Panc1 (cell line): Measurements from ENCODE around the gene DOK7. TPM values are rescaled to one million over a fixed set of nuclear protein-coding genes. Genes with fewer than 3 reads are reported as not detected.

Experiments used
- ATAC-seq: fragments of 200-7000 bp; cut with Tn5 transposase; 2 replicates; pipeline ENCODE4 v1.9.1; 2020; ENCODE audit warnings: mild to moderate bottlenecking, moderate library complexity
- BruUV-seq: library from RNA; stranded (reverse); fragments of 400-500 nt; replicated peaks from 2 replicates; lab custom pipeline; 2021; lab: Mats Ljungman, UMichigan
- CTCF ChIA-PET: fragments of 300-600 bp; sonication (Branson Sonifier 250); formaldehyde crosslinking; loops from one replicate; lab custom pipeline; 2022; ENCODE audit warnings: antibody characterized with exemption; lab: Charles Lee
- POLR2A ChIA-PET: fragments of 300-600 bp; sonication (Branson Sonifier 250); formaldehyde crosslinking; loops from one replicate; lab custom pipeline; 2022; ENCODE audit warnings: antibody characterized with exemption; lab: Charles Lee
- DNase-seq: peaks from one replicate; pipeline ENCODE4 v3.0.0-alpha.2; 2010; ENCODE audit warnings: low read depth, low spot score
- H3K27ac ChIP-seq: 2 replicates; pipeline ENCODE4 v1.5.1; 2011; ENCODE audit warnings: mild to moderate bottlenecking, low read length, inconsistent platforms
- H3K27me3 ChIP-seq: fragments of 200-500 bp; sonication (Bioruptor generic); 2 replicates; pipeline ENCODE4 v1.6.0; 2014; ENCODE audit warnings: low read length, inconsistent platforms; ENCODE audit not compliant: control insufficient read depth, insufficient read depth
- H3K36me3 ChIP-seq: fragments of 200-500 bp; sonication (Bioruptor generic); 2 replicates; pipeline ENCODE4 v1.5.1; 2014; ENCODE audit warnings: inconsistent platforms, mild to moderate bottlenecking, low read length, moderate library complexity; ENCODE audit not compliant: control insufficient read depth, insufficient read depth
- H3K4me1 ChIP-seq: 2 replicates; pipeline ENCODE4 v1.5.1; 2011; ENCODE audit warnings: inconsistent platforms, mild to moderate bottlenecking, low read length, moderate library complexity; ENCODE audit not compliant: control insufficient read depth, insufficient read depth
- H3K4me3 ChIP-seq, 2 experiments: 2 replicates each; pipeline ENCODE4 v1.5.1; 2011 to 2012; ENCODE audit warnings: low read depth in 2 of 2, low read length in 2 of 2, mild to moderate bottlenecking in 2 of 2, inconsistent platforms in 1 of 2, moderate library complexity in 1 of 2
- H3K9me3 ChIP-seq: fragments of 200-500 bp; sonication (Bioruptor generic); 2 replicates; pipeline ENCODE4 v1.5.1; 2014; ENCODE audit warnings: low read depth, mild to moderate bottlenecking, inconsistent platforms, low read length, moderate library complexity; ENCODE audit not compliant: control insufficient read depth, insufficient read depth
- POLR2AphosphoS5 ChIP-seq: IDR thresholded peaks from 2 replicates; pipeline ENCODE4 v1.6.1; 2012; ENCODE audit warnings: mild to moderate bottlenecking, low read depth, low read length, moderate library complexity
- SIN3A ChIP-seq: IDR thresholded peaks from 2 replicates; pipeline ENCODE4 v1.6.1; 2012; ENCODE audit warnings: low read depth, mild to moderate bottlenecking, low read length, moderate library complexity, borderline replicate concordance; ENCODE audit not compliant: insufficient read depth
- in situ Hi-C: cut with HindIII; loops from 2 replicates; pipeline ENCODE4 v1.10.0; 2016; ENCODE audit warnings: low sequenced_read_pairs, low pct_unique_long_range_greater_than_20kb
- intact Hi-C: fragments of 100-400 bp; cut with micrococcal nuclease; formaldehyde crosslinking; loops from one replicate; pipeline ENCODE4 v1.10.0; 2022; ENCODE audit not compliant: unreplicated experiment
- total RNA-seq: library from RNA; stranded (reverse); gene quantifications from one replicate; pipeline ENCODE4 v1.2.1, GENCODE V29; 2021; ENCODE audit not compliant: unreplicated experiment
- TF ChIP-seq, protein P1 (sequence below), 2 experiments: IDR thresholded peaks; 2 replicates each; pipeline ENCODE4 v1.6.1; 2011 to 2012; ENCODE audit warnings: low read depth in 2 of 2, control low read depth in 1 of 2, low read length in 1 of 2, mild to moderate bottlenecking in 1 of 2, moderate library complexity in 1 of 2; ENCODE audit not compliant: insufficient read depth in 1 of 2
- TF ChIP-seq, protein P2 (sequence below): fragments of 450-650 bp; IDR thresholded peaks from 2 replicates; pipeline ENCODE4 v1.5.1; 2017; ENCODE audit warnings: mild to moderate bottlenecking

Gene DOK7
- total RNA-seq, 1 experiment from 2014 or later, result 2.4 TPM

DNA sequence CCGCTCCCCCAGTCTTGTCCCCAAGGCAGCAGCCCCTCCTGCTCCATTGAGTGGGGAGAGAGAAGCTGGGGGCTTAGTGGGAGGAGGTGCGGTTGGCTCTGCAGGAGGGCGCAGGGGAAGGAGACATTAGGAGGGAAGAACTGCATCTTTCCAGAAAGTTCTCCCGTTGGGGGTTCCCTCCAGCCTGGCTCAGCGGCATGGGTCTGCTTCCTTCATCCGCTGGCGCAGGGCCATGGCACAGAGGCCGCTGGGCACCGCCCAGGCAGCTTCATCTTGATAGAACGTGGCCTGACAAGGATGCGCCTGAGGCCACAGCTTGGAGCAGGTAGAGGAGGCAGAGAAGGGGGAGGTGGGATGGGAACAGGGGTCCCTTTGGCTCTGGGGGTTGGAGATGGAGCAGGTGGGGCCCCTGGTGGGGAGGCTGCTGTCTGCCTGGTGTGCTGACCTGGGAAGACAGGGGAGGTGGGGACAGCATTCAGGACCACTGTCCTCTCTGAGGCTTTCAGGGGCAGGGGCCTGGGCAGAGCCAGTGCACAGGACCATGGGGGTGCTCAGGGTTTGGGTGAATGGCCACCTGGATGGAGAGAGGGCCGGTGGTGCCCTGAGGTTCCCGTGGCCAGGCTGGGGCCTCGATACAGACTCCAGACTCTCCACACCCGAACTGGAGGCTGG is 12.1 kb downstream of the DOK7 start:
- no peaks in the 10 kb centered on the region for H3K27me3 ChIP-seq
- no TSS peak for BruUV-seq

DNA sequence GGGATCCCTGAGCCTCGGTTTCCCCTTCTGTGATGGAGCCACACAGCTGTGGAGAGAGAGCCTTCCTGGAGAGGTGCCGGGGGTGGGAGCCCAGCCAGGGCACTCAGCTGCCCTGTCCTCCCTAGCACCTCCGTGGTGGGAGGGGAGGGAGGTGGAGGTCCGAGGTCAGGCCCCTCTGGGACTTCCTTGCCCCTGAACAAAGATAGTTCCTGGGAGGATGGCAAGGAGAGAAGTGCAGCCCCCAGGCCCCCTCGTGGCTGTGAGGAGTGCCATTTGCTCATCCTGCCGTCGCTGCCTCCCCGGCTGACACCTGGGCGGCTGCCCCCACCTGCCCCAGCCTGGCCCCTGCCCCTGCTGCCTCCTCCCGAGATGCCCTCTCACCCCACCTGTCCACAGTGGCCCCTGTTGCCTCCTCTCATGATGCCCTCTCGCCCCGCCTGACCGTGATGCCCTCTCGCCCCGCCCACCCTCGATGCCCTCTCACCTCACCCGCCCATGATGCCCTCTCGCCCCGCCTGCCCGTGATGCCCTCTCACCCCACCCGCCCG is 12.7 kb downstream of the DOK7 start:
- Histone ChIP-seq H3K9me3 (no peaks in the 10 kb centered on the region), H3K36me3 (no peaks in the 10 kb centered on the region), H3K4me3 (no peak overlapping the region), H3K27ac (no peak overlapping the region), H3K27me3 (no peaks in the 10 kb centered on the region), H3K4me1 (no peaks in the 10 kb centered on the region; the same call in 1 of the 2 replicates)
- DNase-seq (no peak), ATAC-seq (no peak)
- ChIA-PET CTCF (no interaction called here), POLR2A (no interaction called here)
- BruUV-seq, result no TSS peak
- TF ChIP-seq POLR2AphosphoS5 (no peak), SIN3A (no peak)
- TF ChIP-seq, protein P1, sequence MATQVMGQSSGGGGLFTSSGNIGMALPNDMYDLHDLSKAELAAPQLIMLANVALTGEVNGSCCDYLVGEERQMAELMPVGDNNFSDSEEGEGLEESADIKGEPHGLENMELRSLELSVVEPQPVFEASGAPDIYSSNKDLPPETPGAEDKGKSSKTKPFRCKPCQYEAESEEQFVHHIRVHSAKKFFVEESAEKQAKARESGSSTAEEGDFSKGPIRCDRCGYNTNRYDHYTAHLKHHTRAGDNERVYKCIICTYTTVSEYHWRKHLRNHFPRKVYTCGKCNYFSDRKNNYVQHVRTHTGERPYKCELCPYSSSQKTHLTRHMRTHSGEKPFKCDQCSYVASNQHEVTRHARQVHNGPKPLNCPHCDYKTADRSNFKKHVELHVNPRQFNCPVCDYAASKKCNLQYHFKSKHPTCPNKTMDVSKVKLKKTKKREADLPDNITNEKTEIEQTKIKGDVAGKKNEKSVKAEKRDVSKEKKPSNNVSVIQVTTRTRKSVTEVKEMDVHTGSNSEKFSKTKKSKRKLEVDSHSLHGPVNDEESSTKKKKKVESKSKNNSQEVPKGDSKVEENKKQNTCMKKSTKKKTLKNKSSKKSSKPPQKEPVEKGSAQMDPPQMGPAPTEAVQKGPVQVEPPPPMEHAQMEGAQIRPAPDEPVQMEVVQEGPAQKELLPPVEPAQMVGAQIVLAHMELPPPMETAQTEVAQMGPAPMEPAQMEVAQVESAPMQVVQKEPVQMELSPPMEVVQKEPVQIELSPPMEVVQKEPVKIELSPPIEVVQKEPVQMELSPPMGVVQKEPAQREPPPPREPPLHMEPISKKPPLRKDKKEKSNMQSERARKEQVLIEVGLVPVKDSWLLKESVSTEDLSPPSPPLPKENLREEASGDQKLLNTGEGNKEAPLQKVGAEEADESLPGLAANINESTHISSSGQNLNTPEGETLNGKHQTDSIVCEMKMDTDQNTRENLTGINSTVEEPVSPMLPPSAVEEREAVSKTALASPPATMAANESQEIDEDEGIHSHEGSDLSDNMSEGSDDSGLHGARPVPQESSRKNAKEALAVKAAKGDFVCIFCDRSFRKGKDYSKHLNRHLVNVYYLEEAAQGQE (IDR thresholded peaks at IDR 0.05; ENCODE audit: insufficient read depth in 1 of 2, low read depth in 2 of 2, low read length in 1 of 2), result no peak
- TF ChIP-seq, protein P2, sequence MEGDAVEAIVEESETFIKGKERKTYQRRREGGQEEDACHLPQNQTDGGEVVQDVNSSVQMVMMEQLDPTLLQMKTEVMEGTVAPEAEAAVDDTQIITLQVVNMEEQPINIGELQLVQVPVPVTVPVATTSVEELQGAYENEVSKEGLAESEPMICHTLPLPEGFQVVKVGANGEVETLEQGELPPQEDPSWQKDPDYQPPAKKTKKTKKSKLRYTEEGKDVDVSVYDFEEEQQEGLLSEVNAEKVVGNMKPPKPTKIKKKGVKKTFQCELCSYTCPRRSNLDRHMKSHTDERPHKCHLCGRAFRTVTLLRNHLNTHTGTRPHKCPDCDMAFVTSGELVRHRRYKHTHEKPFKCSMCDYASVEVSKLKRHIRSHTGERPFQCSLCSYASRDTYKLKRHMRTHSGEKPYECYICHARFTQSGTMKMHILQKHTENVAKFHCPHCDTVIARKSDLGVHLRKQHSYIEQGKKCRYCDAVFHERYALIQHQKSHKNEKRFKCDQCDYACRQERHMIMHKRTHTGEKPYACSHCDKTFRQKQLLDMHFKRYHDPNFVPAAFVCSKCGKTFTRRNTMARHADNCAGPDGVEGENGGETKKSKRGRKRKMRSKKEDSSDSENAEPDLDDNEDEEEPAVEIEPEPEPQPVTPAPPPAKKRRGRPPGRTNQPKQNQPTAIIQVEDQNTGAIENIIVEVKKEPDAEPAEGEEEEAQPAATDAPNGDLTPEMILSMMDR, result no peak
- in situ Hi-C loops (no loop called here), intact Hi-C loops (no loop called here)

More for the DNA sequence above, 12.1 kb downstream of the DOK7 start:
- H3K4me3 ChIP-seq, result no peak overlapping the region
- TF ChIP-seq POLR2AphosphoS5, result no peak
- TF ChIP-seq, protein P1 (IDR thresholded peaks at IDR 0.05; ENCODE audit: insufficient read depth in 1 of 2, low read depth in 2 of 2, low read length in 1 of 2), result no peak
- TF ChIP-seq, protein P2, result no peak
- DNase-seq (no peak), ATAC-seq (no peak)
- intact Hi-C loops (no loop called here), in situ Hi-C loops (no loop called here)
- no peaks in the 10 kb centered on the region for H3K4me1 ChIP-seq
- no peak overlapping the region for H3K27ac ChIP-seq
- no peaks in the 10 kb centered on the region for H3K9me3 ChIP-seq
- no peaks in the 10 kb centered on the region for H3K36me3 ChIP-seq
- ChIA-PET POLR2A (no interaction called here), CTCF (no interaction called here)
